GM06990 (cell line): ENCODE data around the gene CNTNAP2.

Source experiments
- DNase-seq: peaks from one replicate; pipeline ENCODE4 v3.0.0-alpha.2; 2011; ENCODE audit not compliant: insufficient read length; ENCODE audit errors: extremely low read depth
- H3K27me3 ChIP-seq: replicated peaks from 2 replicates; pipeline ENCODE4 v1.6.0; 2011; ENCODE audit warnings: low read length; ENCODE audit not compliant: control insufficient read depth, insufficient read depth
- H3K36me3 ChIP-seq: 2 replicates; pipeline ENCODE4 v1.5.1; 2011; ENCODE audit warnings: low read length; ENCODE audit not compliant: control insufficient read depth, insufficient read depth
- H3K4me3 ChIP-seq: replicated peaks from 2 replicates; pipeline ENCODE4 v1.5.1; 2011; ENCODE audit warnings: low read depth, mild to moderate bottlenecking, control low read depth, low read length
- CTCF ChIP-seq: IDR thresholded peaks from 2 replicates; pipeline ENCODE4 v1.5.1; 2011; ENCODE audit warnings: low read length, control low read depth, mild to moderate bottlenecking, inconsistent platforms; ENCODE audit not compliant: insufficient read depth, poor library complexity, severe bottlenecking

The CNTNAP2 gene

GRCh38 chr7:146378196-146378595, 261.6 kb downstream of the CNTNAP2 start:
- H3K27me3 ChIP-seq, result no peaks in the 10 kb centered on the region
- no peak for TF ChIP-seq CTCF
- DNase-seq, result no peak

GRCh38 chr7:146387140-146387539, 270.5 kb downstream of the CNTNAP2 start:
- no peaks in the 10 kb centered on the region for H3K27me3 ChIP-seq
- no peak overlapping the region for H3K4me3 ChIP-seq
- no peak for TF ChIP-seq CTCF
- no peaks in the 10 kb centered on the region for H3K36me3 ChIP-seq
- DNase-seq, result no peak

More at GRCh38 chr7:146378196-146378595, 261.6 kb downstream of the CNTNAP2 start:
- Histone ChIP-seq H3K4me3 (no peak overlapping the region), H3K36me3 (no peaks in the 10 kb centered on the region)

- Histone ChIP-seq H3K36me3 (no peaks in the 10 kb centered on the region), H3K4me3 (no peak overlapping the region), H3K27me3 (no peaks in the 10 kb centered on the region)
- no peak for DNase-seq
- TF ChIP-seq CTCF, result no peak
Observed at GRCh38 chr7:146388928-146389327, 272.3 kb downstream of the CNTNAP2 start.

- Histone ChIP-seq H3K4me3 (no peak overlapping the region), H3K27me3 (no peaks in the 10 kb centered on the region), H3K36me3 (no peaks in the 10 kb centered on the region)
- DNase-seq, result no peak
- no peak for TF ChIP-seq CTCF
Observed at GRCh38 chr7:146393346-146393745, 276.7 kb downstream of the CNTNAP2 start.

GRCh38 chr7:146397141-146397540, 280.5 kb downstream of the CNTNAP2 start:
- DNase-seq, result no peak
- TF ChIP-seq CTCF, result no peak
- no peaks in the 10 kb centered on the region for H3K27me3 ChIP-seq
- no peak overlapping the region for H3K4me3 ChIP-seq
- no peaks in the 10 kb centered on the region for H3K36me3 ChIP-seq

- no peak for DNase-seq
- Histone ChIP-seq H3K27me3 (no peaks in the 10 kb centered on the region), H3K36me3 (no peaks in the 10 kb centered on the region), H3K4me3 (no peak overlapping the region)
- TF ChIP-seq CTCF, result no peak
Observed at GRCh38 chr7:146401939-146402338, 285.3 kb downstream of the CNTNAP2 start.
